Measurements from ENCODE around the gene THAP10. TPM values are rescaled to one million over a fixed set of nuclear protein-coding genes. Genes with fewer than 3 reads are reported as not detected.

THAP10 gene
- total RNA-seq, 4 donors from 2014 or later, result 1.5 to 4.6 (median 2.7) TPM

GRCh38 chr15:70837476-70837875 lies 54.8 kb downstream of the THAP10 start:
- no peak for TF ChIP-seq EP300 (IDR thresholded peaks at IDR 0.05)
- 95 to 96% methylated on average over 2 of the region's 2 CpGs for WGBS, 2 donors (ENCODE audit: low coverage in 1 of 2)
- peak; percentile 27 for ATAC-seq
- H3K4me1 ChIP-seq, result peaks cover 0 to 28% (median 0%) of the 10 kb centered on the region in 3 donors
- H3K4me3 ChIP-seq, result no peak overlapping the region
- no peaks in the 10 kb centered on the region for H3K27me3 ChIP-seq
- H3K36me3 ChIP-seq, result peaks cover 0 to 44% of the 10 kb centered on the region in 2 donors
- no peaks in the 10 kb centered on the region for H3K9me3 ChIP-seq
- no peak overlapping the region for H3K27ac ChIP-seq

- H3K27me3 ChIP-seq, result no peaks in the 10 kb centered on the region
- WGBS, 2 donors (ENCODE audit: low coverage in 1 of 2), result 26 to 80% methylated on average over 3 of the region's 3 CpGs
- peaks cover 0 to 28% (median 0%) of the 10 kb centered on the region in 3 donors for H3K4me1 ChIP-seq
- peak overlapping the region in 3 of 4 donors; percentile 26 to 59 (median 33) for H3K27ac ChIP-seq
- TF ChIP-seq POLR2A (IDR thresholded peaks at IDR 0.05), result no peak
- TF ChIP-seq POLR2AphosphoS5 (IDR thresholded peaks at IDR 0.05), result no peak
- no peak for TF ChIP-seq EP300 (IDR thresholded peaks at IDR 0.05)
- TF ChIP-seq CTCF (IDR thresholded peaks at IDR 0.05), result no peak
- H3K36me3 ChIP-seq, result peaks cover 0 to 53% of the 10 kb centered on the region in 2 donors
- no peak overlapping the region for H3K4me3 ChIP-seq
- H3K9me3 ChIP-seq, result no peaks in the 10 kb centered on the region
- ATAC-seq, result no peak
Measured at GRCh38 chr15:70835841-70836240, 56.4 kb downstream of the THAP10 start.

GRCh38 chr15:70835415-70835814 lies 56.8 kb downstream of the THAP10 start:
- no peak for TF ChIP-seq POLR2A (IDR thresholded peaks at IDR 0.05)
- no peak for TF ChIP-seq EP300 (IDR thresholded peaks at IDR 0.05)
- TF ChIP-seq POLR2AphosphoS5 (IDR thresholded peaks at IDR 0.05), result peak; percentile 84
- no peak for TF ChIP-seq CTCF (IDR thresholded peaks at IDR 0.05)
- peaks cover 0 to 57% of the 10 kb centered on the region in 2 donors for H3K36me3 ChIP-seq

GRCh38 chr15:70834999-70835398 lies 57.2 kb downstream of the THAP10 start:
- 62 to 69% methylated on average over 1 of the region's 2 CpGs for whole genome bisulfite sequencing, 2 donors (ENCODE audit: low coverage in 1 of 2)
- TF ChIP-seq CTCF (IDR thresholded peaks at IDR 0.05) (no peak), POLR2AphosphoS5 (IDR thresholded peaks at IDR 0.05) (no peak), EP300 (IDR thresholded peaks at IDR 0.05) (no peak), POLR2A (IDR thresholded peaks at IDR 0.05) (no peak)
- Histone ChIP-seq H3K27ac (peak overlapping the region in 2 of 4 donors; percentile 33 to 59), H3K4me1 (peaks cover 0 to 33% (median 0%) of the 10 kb centered on the region in 3 donors), H3K27me3 (no peaks in the 10 kb centered on the region), H3K36me3 (peaks cover 0 to 57% of the 10 kb centered on the region in 2 donors), H3K9me3 (no peaks in the 10 kb centered on the region), H3K4me3 (no peak overlapping the region)
- ATAC-seq, result no peak

More at GRCh38 chr15:70835415-70835814, 56.8 kb downstream of the THAP10 start:
- Histone ChIP-seq H3K27me3 (no peaks in the 10 kb centered on the region), H3K4me3 (no peak overlapping the region), H3K27ac (peak overlapping the region in 3 of 4 donors; percentile 26 to 59 (median 33)), H3K4me1 (peaks cover 0 to 33% (median 0%) of the 10 kb centered on the region in 3 donors), H3K9me3 (no peaks in the 10 kb centered on the region)
- WGBS, 2 donors (ENCODE audit: low coverage in 1 of 2), result 72 to 82% methylated on average over 6 of the region's 6 CpGs
- ATAC-seq, result peak; percentile 74

GRCh38 chr15:70833861-70834765 lies 58.1 kb downstream of the THAP10 start:
- H3K27me3 ChIP-seq, result no peaks in the 10 kb centered on the region
- H3K36me3 ChIP-seq, result peaks cover 0 to 57% of the 10 kb centered on the region in 2 donors
- ATAC-seq, result no peak
- WGBS, 2 donors (ENCODE audit: low coverage in 1 of 2), result 40 to 82% methylated on average over 6 of the region's 9 CpGs
- no peak for TF ChIP-seq EP300 (IDR thresholded peaks at IDR 0.05)
- TF ChIP-seq POLR2A (IDR thresholded peaks at IDR 0.05), result no peak
- TF ChIP-seq CTCF (IDR thresholded peaks at IDR 0.05), result no peak
- TF ChIP-seq POLR2AphosphoS5 (IDR thresholded peaks at IDR 0.05), result no peak
- no peak overlapping the region for H3K4me3 ChIP-seq
- peak overlapping the region in 2 of 4 donors; percentile 37 to 55 for H3K27ac ChIP-seq
- H3K9me3 ChIP-seq, result no peaks in the 10 kb centered on the region
- peaks cover 0 to 33% (median 0%) of the 10 kb centered on the region in 3 donors for H3K4me1 ChIP-seq
